Left colon (tissue), 2 donors: Measurements from ENCODE around the gene LSR. TPM values are rescaled to one million over a fixed set of nuclear protein-coding genes. Genes with fewer than 3 reads are reported as not detected.
A peak's percentile ranks its signal among the peaks of the same experiment; 100 is the strongest.
"Not testable (repeated sequence)": the region's sequence is repeated elsewhere in the genome, so short reads cannot be mapped to it uniquely, and the experiment has no call there.

ENCODE experiments used
- ATAC-seq: fragments of 200-7000 bp; cut with Tn5 transposase; one replicate; pipeline ENCODE4 v1.9.1; 2020; ENCODE audit warnings: mild to moderate bottlenecking, moderate library complexity
- DNase-seq, 2 donors: peaks; one replicate each; pipeline ENCODE4 v3.0.0-alpha.2; 2020
- intact Hi-C, 2 donors: fragments of 100-400 bp; cut with DNase I in 1 of 2; cut with micrococcal nuclease in 1 of 2; formaldehyde crosslinking; loops; one replicate each; pipeline versions ENCODE4 v1.11.2 to v1.14.0; 2022; cut with DNase I, micrococcal nuclease
- total RNA-seq, 2 donors: library from RNA; stranded (reverse); fragmentation: NEBNext Ultra II Directional; extraction: Animal tissue kit (Norgen Biotek cat#: 25700); gene quantifications; one replicate each; pipeline ENCODE4 v1.2.1, GENCODE V29; 2021
- donor health status: DM: no; HTN: no; CAD: no.
- donor health status: DM: yes; HTN: yes; CAD: no.

Gene LSR
- total RNA-seq, 2 donors from 2014 or later: 323 to 324 TPM

DNA sequence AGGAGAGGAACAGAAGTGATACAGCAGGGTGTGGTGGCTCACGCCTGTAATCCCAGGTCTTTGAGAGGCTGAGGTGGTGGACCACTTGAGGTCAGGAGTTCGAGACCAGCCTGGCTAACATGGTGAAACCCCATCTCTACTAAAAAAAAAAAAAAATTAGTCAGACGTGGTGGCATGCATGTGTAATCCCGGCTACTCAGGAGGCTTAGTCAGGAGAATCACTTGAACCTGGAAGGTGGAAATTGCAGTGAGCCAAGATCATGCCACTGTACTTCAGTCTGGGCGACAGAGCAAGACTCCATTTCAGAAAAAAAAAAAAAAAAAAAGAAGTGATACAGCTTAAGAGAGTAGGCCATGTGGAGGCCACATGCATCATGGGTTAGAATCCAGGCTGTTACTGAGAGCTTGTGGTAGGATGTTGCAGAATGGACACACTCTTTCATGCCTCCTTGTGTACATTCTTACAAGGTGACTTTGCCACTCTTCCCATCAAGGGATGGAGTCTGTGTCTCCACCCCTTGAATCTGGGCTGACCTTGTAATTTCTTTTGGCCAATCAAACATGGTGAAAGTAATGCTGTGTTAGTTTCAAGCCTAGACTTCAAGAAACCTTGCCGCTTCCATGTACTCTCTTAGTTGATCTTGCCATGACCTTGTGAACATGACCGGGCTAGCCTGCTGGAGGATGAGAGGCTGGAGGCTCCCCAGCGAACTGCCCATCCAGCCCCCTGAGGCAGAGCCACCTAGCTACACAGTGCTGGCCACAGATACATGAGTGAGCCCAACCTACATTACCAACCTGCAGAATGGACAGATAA, 32.6 kb upstream of the LSR start:
- intact Hi-C loops: no loop called here
- DNase-seq: no peak
- no peak for ATAC-seq

DNA sequence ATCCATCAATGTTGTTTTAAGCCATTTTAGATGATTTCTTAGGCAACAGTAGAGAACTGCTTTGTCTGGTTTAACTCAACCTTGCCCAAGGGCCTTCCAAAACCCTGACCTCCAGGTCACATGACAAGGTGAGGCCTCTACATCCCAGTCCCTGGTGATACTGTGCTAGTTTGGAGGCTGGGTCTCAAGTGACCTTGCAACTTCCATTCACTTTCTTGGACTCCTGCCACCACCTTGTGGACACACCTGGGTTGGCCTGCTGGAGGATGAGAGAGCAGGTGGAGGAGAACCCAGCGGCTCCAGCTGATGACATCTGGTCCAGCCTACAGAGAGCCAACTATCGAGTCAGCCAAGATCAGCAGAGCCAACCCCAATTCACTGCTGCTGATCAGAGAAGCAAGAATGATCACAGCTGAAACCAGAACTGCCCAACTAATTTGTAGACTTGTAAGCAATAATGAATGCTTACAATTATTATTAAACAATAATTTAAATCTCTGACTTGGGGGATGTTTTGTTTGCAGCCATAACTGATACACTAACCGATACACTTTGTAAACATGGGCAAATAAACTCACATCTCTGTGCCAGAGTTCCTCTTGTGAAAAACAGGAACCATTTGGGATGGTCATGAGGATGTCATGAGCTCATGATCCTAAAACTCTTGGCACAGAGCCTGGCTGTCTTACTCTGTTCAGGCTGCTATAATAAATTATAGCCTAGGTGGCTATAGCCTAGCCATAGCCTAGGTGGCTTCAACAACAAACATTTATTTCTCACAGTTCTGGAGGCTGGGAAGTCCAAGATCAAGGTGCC, 31.8 kb upstream of the LSR start:
- intact Hi-C loops: no loop called here
- ATAC-seq: peak; percentile 25

DNA sequence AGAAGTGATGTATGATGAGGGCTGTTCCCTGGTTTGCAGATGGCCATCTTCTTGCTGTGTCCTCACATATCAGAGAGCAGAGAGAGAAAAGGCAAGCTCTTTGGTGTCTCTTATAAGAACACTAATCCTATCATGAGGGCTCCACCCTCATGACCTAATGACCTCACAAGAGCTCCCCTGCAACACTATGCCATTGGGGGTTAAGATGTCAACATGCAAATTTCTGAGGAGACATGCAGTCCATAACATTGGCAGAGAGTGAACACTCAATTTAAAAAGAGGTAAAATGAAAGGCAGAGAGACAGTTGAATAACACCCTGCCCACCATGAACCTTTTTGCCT, 31.2 kb upstream of the LSR start:
- no peak for ATAC-seq
- intact Hi-C loops: no loop called here
- DNase-seq: no peak

More for the DNA sequence above, 31.8 kb upstream of the LSR start:
- peak; percentile 38 for DNase-seq

DNA sequence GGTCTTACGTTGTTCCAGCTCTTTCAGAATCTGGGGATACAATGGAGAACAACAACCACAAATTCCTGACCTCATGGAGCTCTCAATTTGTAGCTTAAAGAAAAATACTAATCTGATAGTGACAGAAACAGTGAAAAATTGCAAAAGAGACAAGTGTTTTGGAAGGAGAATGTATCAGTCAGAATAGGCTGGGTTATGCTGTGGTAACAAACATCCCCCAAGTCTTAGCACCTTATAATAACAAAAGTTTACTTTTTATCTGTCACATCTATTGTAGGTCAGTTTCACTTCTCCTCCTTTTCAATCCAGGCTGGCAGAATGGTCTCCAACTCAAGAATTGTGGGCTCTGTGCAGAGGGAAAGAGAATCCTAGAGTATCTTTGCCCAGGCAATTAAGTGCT, 29.8 kb upstream of the LSR start:
- ATAC-seq: no peak
- DNase-seq: no peak
- intact Hi-C loops: no loop called here

DNA sequence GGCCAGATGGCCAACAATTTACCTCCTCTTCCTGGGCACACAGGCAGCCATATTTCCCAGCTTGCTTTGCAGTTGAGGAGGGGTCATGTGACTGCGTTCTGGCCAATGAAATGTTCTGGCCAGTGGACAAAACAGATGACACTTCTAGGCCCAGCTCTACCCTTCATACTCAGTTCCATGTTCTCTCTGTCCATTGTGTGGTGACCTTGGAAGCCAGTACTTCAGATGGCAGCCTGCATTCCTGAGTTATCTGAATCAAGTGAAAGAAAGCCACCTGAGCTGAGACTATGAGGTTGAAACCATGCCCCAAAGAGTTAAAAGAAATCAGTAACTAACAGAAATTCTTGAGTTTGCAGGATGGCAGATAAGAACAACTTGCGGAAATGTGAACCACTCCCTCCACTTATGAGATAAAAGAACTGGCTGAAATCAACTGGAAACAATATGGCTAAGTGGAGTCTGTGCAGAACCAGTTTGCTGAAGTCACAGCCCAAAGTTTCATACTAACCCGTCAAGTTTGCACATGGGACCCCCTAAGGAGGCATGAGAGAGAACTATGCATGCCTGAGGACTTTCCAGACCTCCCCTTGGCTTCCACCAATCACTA, 28.4 kb upstream of the LSR start:
- ATAC-seq: peak; percentile 49
- intact Hi-C loops: no loop called here
- no peak for DNase-seq

DNA sequence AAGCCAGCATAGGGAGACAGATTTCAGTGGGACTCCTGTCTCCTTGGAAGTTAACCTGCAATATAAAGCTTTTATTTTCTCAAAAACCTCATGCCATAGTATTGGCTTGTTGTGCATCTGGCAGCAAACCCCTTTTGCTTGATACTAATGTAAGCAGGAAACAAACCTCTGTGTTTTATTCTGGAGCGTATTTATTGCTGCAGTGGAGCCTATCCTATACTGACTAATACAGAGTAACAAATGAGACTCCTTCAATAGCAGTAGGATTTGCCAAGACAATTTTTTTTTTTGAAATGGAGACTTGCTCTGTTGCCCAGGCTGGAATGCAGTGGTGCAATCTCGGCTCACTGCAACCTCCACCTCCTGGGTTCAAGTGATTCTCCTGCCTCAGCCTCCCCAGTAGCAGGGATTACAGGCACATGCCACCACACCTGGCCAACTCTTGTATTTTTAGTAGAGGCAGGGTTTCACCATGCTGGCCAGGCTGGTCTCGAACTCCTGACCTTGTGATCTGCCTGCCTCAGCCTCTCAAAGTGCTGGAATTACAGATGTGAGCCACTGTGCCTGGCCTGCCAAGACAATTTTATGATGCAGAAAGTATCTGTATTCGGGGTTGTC, 27.7 kb upstream of the LSR start:
- intact Hi-C loops, DNase-seq, ATAC-seq: not testable (repeated sequence)

DNA sequence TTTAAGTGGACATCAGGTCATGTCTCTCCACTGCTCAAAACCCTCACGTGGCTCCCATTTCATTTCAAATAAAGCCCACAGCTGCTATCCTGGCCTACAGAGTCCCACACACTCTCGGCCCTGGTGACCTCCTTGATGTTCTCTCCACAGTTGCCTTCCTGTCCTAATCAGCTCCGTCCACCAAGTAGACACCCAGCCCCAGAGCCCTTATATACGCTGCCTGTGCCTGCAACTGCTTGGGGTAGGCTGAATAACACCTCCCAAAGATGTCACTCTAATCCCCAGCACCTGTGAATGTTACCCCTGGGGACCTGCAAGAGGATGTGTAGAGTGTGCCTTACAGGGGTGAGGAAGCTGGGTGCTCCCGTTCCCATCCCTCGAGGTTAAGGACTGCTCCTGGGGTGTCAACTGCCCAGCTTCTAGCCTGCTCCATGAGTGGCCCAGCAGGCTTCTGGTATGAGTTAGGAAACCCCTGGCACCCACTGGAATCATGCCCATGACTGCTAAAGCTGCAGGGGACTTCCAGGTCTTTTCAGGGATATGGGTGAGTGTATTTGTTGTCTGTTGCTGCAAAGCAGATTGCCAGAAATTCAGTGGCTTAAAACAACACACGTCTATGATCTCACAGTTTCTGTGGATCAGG, 26.3 kb upstream of the LSR start:
- ATAC-seq (no peak), DNase-seq (no peak)
- intact Hi-C loops: no loop called here

DNA sequence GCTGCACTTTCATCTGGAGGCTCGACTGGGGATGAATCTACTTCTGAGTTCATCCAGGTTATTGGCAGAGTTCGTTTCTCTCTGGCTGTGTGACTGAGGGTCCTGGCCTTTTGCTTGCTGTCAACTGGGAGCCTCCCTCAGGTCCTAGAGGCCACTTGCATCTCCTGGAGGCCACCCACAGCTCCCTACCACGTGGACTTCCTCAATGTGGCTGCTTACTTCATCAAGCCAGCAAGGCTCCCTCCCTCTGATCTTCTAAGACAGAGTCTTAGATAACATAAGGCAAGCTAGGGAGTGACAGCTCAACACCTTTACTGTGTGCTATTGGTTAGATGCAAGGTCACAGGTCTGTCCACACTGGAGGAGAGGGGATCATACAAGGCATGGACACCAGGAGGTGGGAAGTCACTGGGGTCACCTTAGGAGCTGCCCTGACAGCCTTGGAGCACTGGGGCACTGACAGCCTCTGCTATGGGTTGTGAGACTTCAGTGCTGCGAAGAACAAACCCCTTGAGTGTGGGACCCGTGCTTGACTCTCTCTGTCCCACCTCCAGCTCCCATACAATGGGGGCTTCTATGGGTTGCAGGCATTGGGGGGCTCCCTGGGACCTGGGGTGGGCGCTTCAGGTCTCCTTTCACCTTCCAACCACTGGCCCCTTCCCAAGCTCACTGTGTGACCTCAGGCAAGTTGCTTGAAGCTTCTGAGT, 25.6 kb upstream of the LSR start:
- intact Hi-C loops: no loop called here
- ATAC-seq (no peak), DNase-seq (no peak)

DNA sequence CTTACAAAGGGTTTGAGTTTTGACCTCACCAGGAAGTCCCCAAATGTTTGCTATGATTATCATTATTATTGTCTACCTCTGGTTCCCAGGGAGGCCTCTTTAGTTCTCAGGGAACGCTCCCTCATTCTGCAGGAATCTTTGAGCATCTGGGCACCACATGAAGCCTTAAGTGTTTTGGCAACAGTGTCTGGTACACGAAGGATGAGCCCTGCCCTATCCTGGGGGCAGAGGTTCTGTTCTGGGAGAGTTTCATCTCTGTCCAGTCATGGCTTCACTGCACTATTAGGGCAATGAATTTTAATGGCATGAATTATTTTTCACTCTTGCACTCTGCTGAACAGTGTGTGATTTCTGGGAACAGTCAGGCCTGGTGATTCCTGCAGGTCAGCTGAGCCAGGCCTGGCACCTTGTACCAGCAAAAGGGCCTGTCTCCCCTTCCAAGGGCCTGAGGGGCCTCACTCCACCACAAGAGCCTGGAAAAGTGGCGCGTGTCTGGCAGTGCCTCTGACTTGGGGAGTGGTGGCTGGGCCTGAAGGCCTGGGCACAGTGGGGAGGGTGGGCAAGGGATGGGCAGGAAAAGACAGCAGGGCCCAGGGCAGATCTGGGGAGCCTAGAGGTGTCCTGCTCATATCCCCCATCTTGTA, 24.8 kb upstream of the LSR start:
- ATAC-seq (no peak), DNase-seq (no peak)
- intact Hi-C loops: no loop called here

DNA sequence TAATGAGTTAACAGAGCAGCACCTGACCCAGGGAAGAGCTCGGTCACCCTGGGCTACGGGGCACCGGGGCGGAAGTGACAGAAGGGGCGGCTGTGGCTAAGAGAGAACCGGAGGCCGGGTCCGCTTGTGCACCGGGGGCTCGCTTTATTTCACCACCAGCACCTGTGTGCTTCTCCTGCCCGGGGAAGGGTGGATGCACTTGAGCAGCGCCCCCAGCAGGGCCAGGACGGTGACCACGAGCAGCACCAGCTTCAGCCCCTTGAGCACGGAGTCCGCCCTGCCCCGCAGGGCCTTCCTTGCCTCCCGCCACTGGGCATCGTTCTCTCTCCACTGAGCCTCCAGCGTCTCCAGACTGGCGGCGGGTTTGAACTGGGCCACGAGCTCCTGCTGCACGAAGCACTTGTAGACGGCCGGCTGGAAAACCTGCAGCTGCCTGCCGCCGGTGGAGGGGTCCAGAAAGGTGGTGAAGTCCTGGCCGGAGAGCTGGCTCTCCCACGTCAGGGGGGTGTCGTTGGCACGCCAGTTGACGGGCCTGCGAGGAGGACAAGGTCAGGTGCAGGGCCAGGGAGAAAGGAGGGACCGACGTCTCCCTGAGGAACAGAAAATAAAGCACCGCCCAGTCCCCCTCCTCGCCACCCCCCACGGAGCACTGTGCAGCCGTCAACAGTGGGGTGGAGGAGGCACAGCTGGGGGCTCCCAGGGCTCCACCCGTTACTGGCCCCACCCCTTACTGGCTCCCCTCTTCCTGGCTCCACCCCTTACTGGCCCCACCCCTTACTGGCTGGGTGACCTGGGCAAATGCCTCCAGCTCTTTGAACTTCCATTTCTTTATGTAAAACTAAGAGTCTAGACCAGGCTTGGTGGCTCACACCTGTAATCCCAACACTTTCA, 23.9 kb upstream of the LSR start:
- peak; percentile 93 for ATAC-seq
- intact Hi-C loops: no loop called here
- peak in 1 of 2 donors; percentile 70 for DNase-seq

DNA sequence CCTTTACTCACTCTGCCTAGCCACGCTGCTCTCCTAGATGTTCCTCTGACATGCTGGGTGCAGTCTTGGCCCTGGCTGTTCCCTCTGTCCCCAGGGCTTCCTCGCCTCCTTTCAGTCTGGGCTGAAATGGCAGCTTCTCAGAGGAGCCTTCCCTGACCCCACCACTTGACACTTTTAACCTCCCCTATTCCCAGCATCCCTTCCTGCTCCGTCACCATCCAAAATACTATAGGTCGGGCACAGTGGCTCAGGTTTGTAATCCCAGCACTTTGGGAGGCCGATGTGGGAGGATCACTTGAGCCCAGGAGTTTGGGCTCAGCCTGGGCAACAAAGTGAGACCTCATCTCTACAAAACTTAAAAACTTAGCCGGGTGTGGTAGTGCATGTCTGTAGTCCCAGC, 22.9 kb upstream of the LSR start:
- no peak for ATAC-seq
- intact Hi-C loops: no loop called here
- no peak for DNase-seq

DNA sequence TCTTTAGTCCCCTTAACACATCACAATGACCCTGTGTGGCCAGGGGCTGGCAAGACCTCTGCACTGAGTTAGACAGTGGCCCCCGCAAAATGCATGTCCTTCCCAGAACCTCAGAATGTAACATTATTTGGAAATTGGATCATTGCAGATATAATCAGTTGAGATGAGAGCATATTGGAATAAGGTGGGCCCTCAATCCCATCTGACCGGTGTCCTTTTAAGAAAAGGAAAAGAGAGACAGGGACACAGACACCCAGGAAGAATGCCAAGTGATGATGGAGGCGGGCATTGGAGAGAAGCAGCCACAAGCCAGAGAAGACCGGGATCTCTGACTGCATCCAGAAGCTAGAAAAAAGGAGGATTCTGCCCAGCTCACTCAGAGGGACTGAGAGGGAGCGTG, 22.1 kb upstream of the LSR start:
- intact Hi-C loops: no loop called here
- ATAC-seq (no peak), DNase-seq (no peak)

DNA sequence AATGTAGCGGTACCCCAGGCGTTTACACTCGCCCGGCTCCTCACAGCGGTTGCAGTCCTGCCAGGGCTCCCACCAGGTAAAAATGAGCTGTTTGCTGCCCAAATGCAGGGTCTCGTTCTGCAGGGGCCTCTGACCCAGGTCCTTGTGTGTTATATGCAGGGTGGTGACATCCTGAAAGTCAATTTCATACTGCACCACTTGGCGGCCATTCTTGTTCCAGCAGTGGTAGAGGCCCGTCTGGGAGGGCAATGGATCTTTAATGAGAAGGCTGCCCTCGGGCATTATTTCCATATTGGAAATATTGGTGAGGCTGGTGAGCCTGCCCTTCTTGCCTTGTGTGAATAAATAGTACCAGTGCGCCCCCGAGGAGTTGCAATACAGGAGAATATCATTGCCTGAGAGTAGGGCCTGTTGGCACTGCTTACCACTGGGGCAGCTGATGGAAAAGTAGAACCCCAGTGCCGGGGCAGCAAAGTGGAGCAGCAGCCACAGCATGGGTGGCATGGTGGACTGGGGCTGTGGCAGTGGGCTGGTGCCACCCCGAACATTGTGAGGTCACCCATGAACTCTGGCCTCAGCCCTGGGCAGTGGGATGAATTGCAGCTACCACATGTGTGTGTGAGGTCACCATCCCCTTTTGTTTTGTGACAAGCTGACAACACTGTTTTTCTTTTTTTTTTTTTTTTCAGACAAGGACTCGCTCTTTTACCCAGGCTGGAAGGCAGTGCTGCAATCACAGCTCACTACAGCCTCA, 20.4 kb upstream of the LSR start, which contains the start of gene FAM187B:
FAM187B (minus strand) TSS at position 563 of the 754 bp plus-strand sequence; CDS start at position 504, 59 bp downstream.
- DNase-seq (no peak), ATAC-seq (no peak)
- intact Hi-C loops: no loop called here

DNA sequence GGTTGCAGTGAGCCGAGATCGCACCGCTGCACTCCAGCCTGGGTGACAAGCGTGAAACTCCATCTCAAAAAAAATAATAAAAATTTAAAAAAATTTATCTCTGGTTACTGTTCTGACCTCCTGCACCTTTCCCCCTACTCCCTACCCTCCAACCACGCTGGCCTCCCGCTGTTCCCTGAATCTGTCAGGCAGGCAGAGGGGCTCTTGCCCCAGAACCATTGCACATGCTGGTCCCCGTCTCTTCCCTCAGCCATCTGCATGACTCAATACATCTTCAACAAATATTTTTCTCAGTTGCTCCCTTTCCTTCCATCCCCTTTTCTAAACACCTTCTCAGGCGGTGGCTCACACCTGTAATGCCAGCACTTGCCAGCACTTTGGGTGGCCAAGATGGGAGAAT, 19.2 kb upstream of the LSR start:
- intact Hi-C loops: no loop called here
- DNase-seq (no peak), ATAC-seq (no peak)

DNA sequence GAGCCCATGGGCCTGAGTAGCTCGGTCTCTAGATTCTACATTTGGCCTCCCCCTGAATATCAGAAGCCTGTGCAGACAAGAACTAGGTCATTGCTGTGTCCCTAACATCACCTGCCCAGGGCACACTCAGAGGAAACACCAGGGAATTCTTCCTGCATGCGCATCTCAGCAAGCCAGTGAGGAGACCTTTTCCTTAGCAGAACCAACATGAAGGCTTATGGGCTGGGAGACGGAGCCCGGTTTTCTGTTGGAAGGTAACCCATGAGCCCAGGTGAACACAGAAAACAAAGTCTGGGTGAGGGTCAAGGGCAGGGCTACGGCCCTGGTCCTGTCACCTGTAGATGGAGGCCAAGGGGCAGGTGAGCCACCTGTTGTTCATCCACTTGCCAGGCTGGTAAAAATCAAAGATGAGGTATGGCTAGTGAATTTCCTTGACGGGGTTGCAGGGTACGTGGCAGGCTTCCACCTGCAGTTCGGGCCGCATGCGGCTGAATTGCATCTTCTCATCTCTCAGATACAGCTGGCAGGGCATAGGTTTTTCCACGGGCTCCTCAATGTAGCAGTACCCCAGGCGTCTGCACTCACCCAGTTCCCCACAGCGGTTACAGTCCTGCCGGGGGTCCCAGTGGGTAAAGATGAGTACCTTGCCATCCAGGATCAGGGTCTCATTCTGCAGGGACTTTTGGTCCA, 16.7 kb upstream of the LSR start:
- ATAC-seq (no peak), DNase-seq (no peak)
- intact Hi-C loops: no loop called here

DNA sequence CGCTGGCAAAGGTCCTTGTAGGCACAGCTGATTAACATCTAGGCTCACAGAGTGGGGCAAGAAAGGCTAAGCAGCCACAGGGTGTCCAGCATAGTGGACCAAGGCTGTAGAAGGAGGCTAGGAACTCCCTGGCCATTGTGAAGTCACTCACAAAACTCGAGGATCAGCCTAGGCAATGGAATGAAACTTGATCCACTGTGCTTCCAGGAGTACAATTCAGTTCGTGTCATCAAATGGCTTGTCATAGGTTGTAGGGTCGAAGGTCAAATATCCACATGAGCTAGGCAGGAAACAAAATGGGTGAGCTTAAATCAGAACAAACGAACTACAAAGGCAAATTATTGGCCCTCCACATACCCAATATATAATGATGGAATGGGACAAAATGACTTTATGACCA, 15.9 kb upstream of the LSR start:
- intact Hi-C loops: no loop called here
- DNase-seq (no peak), ATAC-seq (no peak)
